SK-N-MC (cell line): ENCODE results near the gene POLD4.
A peak's percentile ranks its signal among the peaks of the same experiment; 100 is the strongest.
"Not testable (repeated sequence)": the region's sequence is repeated elsewhere in the genome, so short reads cannot be mapped to it uniquely, and the experiment has no call there.

ENCODE experiments used
- DNase-seq: peaks from one replicate; pipeline ENCODE4 v3.0.0-alpha.2; 2011; ENCODE audit warnings: low read depth, low spot score
- H3K27ac ChIP-seq: fragments of 200-600 bp; sonication (generic); 2 replicates; pipeline ENCODE4 v1.5.1; 2016; ENCODE audit warnings: mixed run types
- H3K36me3 ChIP-seq: fragments of 200-600 bp; sonication (generic); 2 replicates; pipeline ENCODE4 v1.6.1; 2017; ENCODE audit warnings: antibody characterized with exemption, low read length, mixed read lengths; ENCODE audit not compliant: insufficient read depth
- H3K4me3 ChIP-seq: fragments of 200-600 bp; sonication (generic); 2 replicates; pipeline ENCODE4 v1.5.1; 2016
- H3K9ac ChIP-seq: fragments of 200-600 bp; sonication (generic); 2 replicates; pipeline ENCODE4 v1.8.0; 2017; ENCODE audit warnings: mixed run types, mixed read lengths; ENCODE audit not compliant: insufficient read length
- H3K9me3 ChIP-seq: fragments of 200-600 bp; sonication (generic); 2 replicates; pipeline ENCODE4 v1.6.1; 2017; ENCODE audit warnings: low read depth, mild to moderate bottlenecking, antibody characterized with exemption, low read length, moderate library complexity, mixed read lengths
- EZH2 ChIP-seq: fragments of 200-600 bp; sonication (generic); IDR thresholded peaks from one replicate; pipeline ENCODE4 v1.6.1; 2017; ENCODE audit warnings: antibody characterized with exemption
- FOXP2 ChIP-seq: optimal IDR thresholded peaks from 2 replicates; pipeline ENCODE3; 2011; ENCODE audit warnings: mild to moderate bottlenecking, moderate library complexity; ENCODE audit not compliant: insufficient read depth; ENCODE audit errors: extremely low read length, control extremely low read depth
- POLR2AphosphoS5 ChIP-seq: IDR thresholded peaks from 2 replicates; pipeline ENCODE4 v1.6.1; 2012; ENCODE audit warnings: mild to moderate bottlenecking, low read depth, low read length, borderline replicate concordance

The POLD4 gene

DNA sequence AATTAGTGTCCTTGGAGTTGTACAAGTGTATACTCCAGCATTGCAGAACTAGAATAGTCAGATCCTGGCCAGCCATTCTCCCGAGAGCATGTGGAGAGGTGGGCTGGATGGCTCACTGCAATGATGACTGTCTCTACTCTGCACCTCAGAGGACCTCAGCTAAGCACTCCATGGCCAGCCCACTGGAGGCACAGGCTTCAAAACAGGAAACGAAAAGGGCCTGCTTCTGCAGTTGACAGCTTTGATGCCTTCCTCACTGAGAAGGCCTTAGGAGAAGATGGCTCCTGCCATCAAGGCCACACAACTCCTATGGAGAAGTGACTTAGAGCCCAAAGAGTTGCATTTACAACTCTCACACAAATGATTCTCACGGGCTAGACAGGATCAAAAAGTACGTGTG, 9.1 kb downstream of the POLD4 start:
- no peak overlapping the region for H3K4me3 ChIP-seq
- no peak for DNase-seq
- no peak overlapping the region for H3K27ac ChIP-seq
- H3K9me3 ChIP-seq: peaks cover 5% of the 10 kb centered on the region; the same call in 1 of the 2 replicates
- H3K9ac ChIP-seq: no peak overlapping the region
- H3K36me3 ChIP-seq: no peaks in the 10 kb centered on the region
- no peak for TF ChIP-seq FOXP2
- TF ChIP-seq EZH2: no peak
- no peak for TF ChIP-seq POLR2AphosphoS5

DNA sequence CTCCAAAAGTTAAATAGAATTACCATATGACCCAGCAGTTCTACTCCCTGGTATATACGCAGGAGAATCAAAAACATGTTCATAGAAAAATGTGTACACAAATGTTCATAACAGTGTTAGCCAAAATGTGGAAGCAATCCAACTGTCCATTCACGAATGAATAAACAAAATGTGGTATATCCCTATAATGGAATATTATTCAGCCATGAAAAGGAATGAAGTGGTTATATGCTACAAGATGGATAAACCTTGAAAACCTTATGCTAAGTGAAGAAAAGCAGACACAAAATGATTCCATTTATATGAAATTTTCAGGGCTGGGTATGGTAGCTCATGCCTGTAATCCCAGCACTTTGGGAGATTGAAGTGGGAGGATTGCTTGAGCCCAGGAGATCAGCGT, 16.1 kb downstream of the POLD4 start:
- Histone ChIP-seq H3K9me3 (peaks cover 2% of the 10 kb centered on the region; the same call in 1 of the 2 replicates), H3K27ac (no peak overlapping the region), H3K4me3 (no peak overlapping the region), H3K9ac (no peak overlapping the region), H3K36me3 (no peaks in the 10 kb centered on the region)
- no peak for TF ChIP-seq EZH2
- TF ChIP-seq POLR2AphosphoS5: no peak
- TF ChIP-seq FOXP2: no peak
- no peak for DNase-seq

DNA sequence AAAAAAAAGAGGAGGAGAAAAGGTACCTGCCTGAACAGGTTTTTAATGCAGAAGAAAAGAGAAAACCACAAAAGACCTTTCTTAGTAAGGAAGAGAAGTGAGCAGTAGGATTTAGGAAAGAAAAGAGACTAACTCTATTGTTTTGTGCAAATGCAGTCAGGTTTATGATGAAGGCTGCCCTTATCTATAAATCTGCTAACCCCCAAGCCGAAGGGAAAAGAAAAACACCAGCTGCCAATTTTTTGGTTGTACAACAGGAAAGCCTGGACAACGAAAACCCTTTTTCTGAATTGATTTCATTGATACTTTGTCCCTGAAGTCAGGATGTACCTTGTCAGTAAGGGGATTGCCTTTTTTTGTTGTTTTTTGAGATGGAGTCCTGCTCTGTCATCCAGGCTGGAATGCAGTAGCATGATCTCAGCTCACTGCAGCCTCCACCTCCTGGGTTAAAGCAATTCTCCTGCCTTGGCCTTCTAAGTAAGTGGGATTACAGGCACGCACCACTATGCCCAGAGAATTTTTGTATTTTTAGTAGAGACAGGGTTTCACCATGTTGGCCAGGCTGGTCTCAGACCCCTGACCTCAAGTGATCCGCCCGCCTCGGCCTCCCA, 21.2 kb downstream of the POLD4 start:
- Histone ChIP-seq H3K36me3 (no peaks in the 10 kb centered on the region), H3K9me3 (no peaks in the 10 kb centered on the region), H3K9ac (no peak overlapping the region), H3K27ac (no peak overlapping the region), H3K4me3 (no peak overlapping the region)
- DNase-seq: no peak
- no peak for TF ChIP-seq FOXP2
- TF ChIP-seq EZH2: no peak

GRCh38 chr11:67323526-67323925, 29.8 kb downstream of the POLD4 start:
- DNase-seq: no peak
- no peak overlapping the region for H3K4me3 ChIP-seq
- H3K36me3 ChIP-seq: no peaks in the 10 kb centered on the region
- no peak overlapping the region for H3K9ac ChIP-seq
- no peaks in the 10 kb centered on the region for H3K9me3 ChIP-seq
- TF ChIP-seq EZH2: no peak
- TF ChIP-seq POLR2AphosphoS5: no peak
- no peak for TF ChIP-seq FOXP2
- no peak overlapping the region for H3K27ac ChIP-seq

DNA sequence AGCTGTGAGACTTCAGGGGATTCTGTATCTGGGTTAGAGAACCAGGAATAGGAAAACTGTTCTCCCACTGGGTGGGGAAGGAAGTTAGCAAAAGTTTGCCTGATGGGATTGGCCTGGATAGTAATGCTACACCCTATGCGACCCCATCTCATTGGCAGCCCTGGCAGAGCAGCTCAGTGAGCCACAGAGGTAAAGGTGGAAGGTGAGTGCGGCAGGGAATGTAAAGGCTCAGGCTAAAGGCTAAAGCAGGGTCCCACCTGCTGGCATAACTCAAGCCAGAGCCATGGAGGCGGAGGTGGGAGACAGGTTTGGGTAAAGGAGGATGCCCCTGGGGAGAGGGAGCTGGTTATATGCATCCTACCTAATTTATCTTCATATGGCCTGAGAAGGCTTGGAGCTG, 31.3 kb downstream of the POLD4 start:
- Histone ChIP-seq H3K9me3 (no peaks in the 10 kb centered on the region), H3K36me3 (no peaks in the 10 kb centered on the region), H3K9ac (no peak overlapping the region), H3K27ac (no peak overlapping the region), H3K4me3 (no peak overlapping the region)
- TF ChIP-seq FOXP2 (no peak), POLR2AphosphoS5 (no peak), EZH2 (no peak)
- DNase-seq: no peak

- H3K36me3 ChIP-seq: no peaks in the 10 kb centered on the region
- no peak overlapping the region for H3K4me3 ChIP-seq
- no peak for TF ChIP-seq FOXP2
- TF ChIP-seq POLR2AphosphoS5: no peak
- no peak for TF ChIP-seq EZH2
- H3K27ac ChIP-seq: no peak overlapping the region
- no peak overlapping the region for H3K9ac ChIP-seq
- no peaks in the 10 kb centered on the region for H3K9me3 ChIP-seq
- no peak for DNase-seq
Measured at GRCh38 chr11:67321313-67321871, 32.0 kb downstream of the POLD4 start.

- H3K9ac ChIP-seq: no peak overlapping the region
- TF ChIP-seq FOXP2 (no peak), POLR2AphosphoS5 (no peak), EZH2 (no peak)
Measured at GRCh38 chr11:67320691-67321090, 32.7 kb downstream of the POLD4 start.

DNA sequence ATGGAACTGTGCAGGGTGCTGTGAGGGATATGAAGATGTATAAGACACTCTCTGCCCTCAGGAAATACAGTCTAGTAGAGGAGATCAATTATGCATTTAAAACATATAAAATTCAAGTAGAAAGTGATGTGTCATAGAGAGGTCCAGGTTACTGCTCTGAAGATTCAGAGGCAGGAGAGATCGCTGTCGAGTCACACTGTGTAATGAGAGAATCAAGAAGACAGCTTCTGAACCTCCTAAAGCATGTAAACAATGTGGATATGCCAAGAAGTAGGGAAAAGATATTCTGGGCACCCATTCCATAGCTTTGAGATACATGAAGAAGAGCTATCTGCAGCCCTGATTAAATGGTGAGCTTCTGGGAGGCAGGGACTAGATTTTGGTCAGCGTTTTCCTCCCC, 33.3 kb downstream of the POLD4 start:
- no peak overlapping the region for H3K9ac ChIP-seq
- no peaks in the 10 kb centered on the region for H3K36me3 ChIP-seq
- H3K4me3 ChIP-seq: no peak overlapping the region
- no peak overlapping the region for H3K27ac ChIP-seq
- no peaks in the 10 kb centered on the region for H3K9me3 ChIP-seq
- TF ChIP-seq FOXP2 (no peak), EZH2 (no peak), POLR2AphosphoS5 (no peak)
- no peak for DNase-seq

More at GRCh38 chr11:67320691-67321090, 32.7 kb downstream of the POLD4 start:
- Histone ChIP-seq H3K9me3 (no peaks in the 10 kb centered on the region), H3K36me3 (no peaks in the 10 kb centered on the region), H3K4me3 (no peak overlapping the region), H3K27ac (no peak overlapping the region)
- DNase-seq: no peak

DNA sequence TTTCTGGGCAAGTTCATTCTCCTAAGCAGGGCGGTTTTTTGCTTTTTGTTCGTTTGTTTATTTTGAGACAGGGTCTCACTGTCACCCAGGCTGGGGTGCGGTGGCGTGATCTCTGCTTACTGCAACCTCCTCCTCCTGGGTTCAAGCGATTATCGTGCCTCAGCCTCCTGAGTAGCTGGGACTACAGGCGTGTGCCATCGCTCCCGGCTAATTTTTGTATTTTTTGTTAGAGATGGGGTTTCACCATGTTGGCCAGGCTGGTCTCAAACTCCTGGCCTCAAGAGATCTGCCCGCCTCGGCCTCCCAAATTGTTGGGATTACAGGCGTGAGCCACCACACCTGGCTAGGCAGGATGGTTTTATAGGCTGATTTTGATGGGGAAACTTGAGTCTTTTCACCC, 34.5 kb downstream of the POLD4 start:
- H3K9ac ChIP-seq: peak overlapping the region; percentile 68
- DNase-seq: not testable (repeated sequence)

More for the DNA sequence above, 34.5 kb downstream of the POLD4 start:
- H3K9me3 ChIP-seq, H3K36me3 ChIP-seq, H3K27ac ChIP-seq: not testable (repeated sequence)
- peak overlapping the region; percentile 86 for H3K4me3 ChIP-seq
